Left cardiac atrium (tissue), 4 donors: ENCODE data around the gene ACTL10. TPM values are rescaled to one million over a fixed set of nuclear protein-coding genes. Genes with fewer than 3 reads are reported as not detected.
A peak's percentile ranks its signal among the peaks of the same experiment; 100 is the strongest.

Source experiments
- ATAC-seq, 2 donors: fragments of 200-7000 bp; cut with Tn5 transposase; one replicate each; pipeline ENCODE4 v1.9.1; 2020; ENCODE audit warnings: mild to moderate bottlenecking in 2 of 2, moderate library complexity in 2 of 2
- DNase-seq: peaks from one replicate; pipeline ENCODE4 v3.0.0-alpha.2; 2020
- intact Hi-C, 2 donors: fragments of 100-400 bp; cut with DNase I; formaldehyde crosslinking; loops; one replicate each; pipeline versions ENCODE4 v1.14.1 to v1.15.1; 2022 to 2023
- total RNA-seq, 2 donors: library from RNA; stranded (reverse); fragmentation: NEBNext Ultra II Directional; extraction: Animal tissue kit (Norgen Biotek cat#: 25700); gene quantifications; one replicate each; pipeline ENCODE4 v1.2.1, GENCODE V29; 2021
- donor health status: DM: no; HTN: yes; CAD: no.
- donor health status: DM: no; HTN: yes; CAD: no; lungs with severe emphysema.
- donor health status: DM: yes; HTN: yes; CAD: no.
- donor health status: Dilated cardiomyopathy.

Gene ACTL10
- total RNA-seq, 2 donors from 2014 or later = 0.47 to 0.81 TPM

GRCh38 chr20:33703498-33704137 is 36.9 kb downstream of the ACTL10 start:
- no peak for DNase-seq
- no peak for ATAC-seq
- intact Hi-C loops = no loop called here

- ATAC-seq (no peak), DNase-seq (no peak)
- intact Hi-C loops = no loop called here
Observed at GRCh38 chr20:33704197-33704924, 37.6 kb downstream of the ACTL10 start.

DNA sequence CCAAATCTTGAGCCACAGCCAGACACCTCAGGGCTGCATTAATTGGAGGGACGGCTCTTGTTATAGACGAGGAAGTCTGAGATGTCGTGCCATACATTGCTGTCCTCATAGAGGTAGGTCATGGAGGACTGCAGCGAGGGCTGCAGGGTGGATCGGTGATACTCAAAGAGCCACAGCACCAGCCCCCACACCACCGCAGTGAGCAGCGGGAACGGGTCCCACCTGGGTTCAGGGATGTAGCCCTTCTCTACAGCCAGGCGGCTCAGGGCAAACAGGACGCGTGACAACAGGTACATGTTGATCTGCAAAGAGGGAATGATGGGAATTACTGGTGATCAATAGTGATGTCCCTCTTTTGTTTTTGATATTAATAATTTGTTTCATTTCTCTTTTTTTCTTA is 40.9 kb downstream of the ACTL10 start:
- DNase-seq (no peak), ATAC-seq (no peak)
- intact Hi-C loops = no loop called here

DNA sequence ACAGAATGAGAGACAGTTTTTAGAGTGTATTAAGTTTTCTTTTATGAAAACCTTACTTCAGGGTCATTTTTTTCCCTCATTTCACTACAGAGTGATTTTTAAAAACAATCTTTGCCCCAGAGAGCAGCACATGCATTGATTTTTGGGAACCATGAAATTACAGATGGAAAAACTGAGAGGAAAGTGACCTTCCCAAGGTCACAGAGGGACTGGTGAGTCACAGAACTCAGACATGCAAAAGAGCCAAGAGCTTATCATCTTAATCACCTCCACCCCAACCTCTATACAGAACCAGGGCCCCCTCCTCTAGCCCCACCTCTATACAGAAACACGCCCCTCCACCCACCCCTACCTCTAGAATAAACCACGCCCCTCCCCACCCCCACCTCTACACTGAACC is 42.7 kb downstream of the ACTL10 start:
- intact Hi-C loops = no loop called here
- peak in 1 of 2 donors; percentile 29 for ATAC-seq

GRCh38 chr20:33709905-33710541 is 43.3 kb downstream of the ACTL10 start:
- no peak for ATAC-seq
- no peak for DNase-seq

More for the DNA sequence above, 42.7 kb downstream of the ACTL10 start:
- no peak for DNase-seq

GRCh38 chr20:33710681-33711445 is 44.1 kb downstream of the ACTL10 start:
- intact Hi-C loops = no loop called here
- ATAC-seq = no peak
- no peak for DNase-seq

More at GRCh38 chr20:33709905-33710541, 43.3 kb downstream of the ACTL10 start:
- intact Hi-C loops = no loop called here

DNA sequence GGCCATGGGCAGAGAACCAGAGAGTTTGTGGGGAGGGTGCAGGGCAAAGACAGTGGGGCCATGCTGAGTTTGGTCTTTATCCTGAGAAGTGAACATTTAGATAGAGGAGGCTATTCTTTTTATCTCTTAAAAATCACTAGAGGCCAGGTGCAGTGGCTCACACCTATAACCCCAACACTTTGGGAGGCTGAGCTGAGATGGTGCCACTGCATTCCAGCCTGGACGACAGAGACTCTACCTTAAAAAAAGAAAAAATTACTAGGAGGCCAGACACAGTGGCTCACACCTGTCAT is 44.6 kb downstream of the ACTL10 start:
- ATAC-seq (no peak), DNase-seq (no peak)
- intact Hi-C loops = no loop called here

- ATAC-seq = no peak
- DNase-seq = no peak
- intact Hi-C loops = no loop called here
Observed at GRCh38 chr20:33713865-33714367, 47.2 kb downstream of the ACTL10 start.

DNA sequence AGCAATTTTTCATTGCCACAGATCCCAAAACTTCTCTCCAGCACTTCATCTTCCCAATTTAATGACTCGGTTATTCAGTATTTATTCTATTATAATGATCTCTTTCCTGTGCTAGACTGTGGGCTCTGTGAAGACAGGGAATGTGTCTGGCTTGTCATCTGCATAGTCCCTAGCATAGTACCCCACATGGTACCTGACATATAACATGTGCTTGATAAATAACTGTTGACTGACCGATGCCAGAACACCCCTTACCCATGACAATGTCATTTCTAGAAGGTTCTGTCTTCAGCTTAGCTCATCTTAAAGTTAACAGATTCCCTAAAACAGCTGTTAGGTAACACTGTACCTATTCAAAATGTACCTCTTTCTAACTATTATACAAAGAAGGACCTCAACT is 49.8 kb downstream of the ACTL10 start:
- intact Hi-C loops = no loop called here
- ATAC-seq = no peak

More for the DNA sequence above, 49.8 kb downstream of the ACTL10 start:
- DNase-seq = no peak

Other genes starting within 250 kb of the ACTL10 start
- gene SNTA1, start 223.2 kb upstream of the ACTL10 start, total RNA-seq = 100 to 1,000 TPM; 134 to 148 TPM
- 10 to 100 TPM in 1 of 2 donors, 1 to 10 TPM in 1; 8.3 to 10.7 TPM for gene CBFA2T2, start 176.8 kb upstream of the ACTL10 start, total RNA-seq
- under 1 TPM in 1 of 2 donors, not detected in 1; 0.29 TPM for gene C20orf144, start 4.6 kb upstream of the ACTL10 start, total RNA-seq
- 10 to 100 TPM; 47.4 to 59.9 TPM for gene NECAB3, start 7.5 kb downstream of the ACTL10 start, total RNA-seq
- gene E2F1, start 19.4 kb downstream of the ACTL10 start, total RNA-seq = 1 to 10 TPM; 1.6 to 3.7 TPM
- 10 to 100 TPM in 1 of 2 donors, 1 to 10 TPM in 1; 6.7 to 12.6 TPM for gene PXMP4, start 53.4 kb downstream of the ACTL10 start, total RNA-seq
- 1 to 10 TPM; 1.1 to 2.0 TPM for gene ZNF341, start 65.1 kb downstream of the ACTL10 start, total RNA-seq
- gene CHMP4B, start 144.4 kb downstream of the ACTL10 start, total RNA-seq = 10 to 100 TPM; 82.2 to 97.7 TPM